MM.1S (cell line): Measurements from ENCODE around the gene SHC1.
A peak's percentile ranks its signal among the peaks of the same experiment; 100 is the strongest.

Experiments
- DNase-seq: peaks from one replicate; pipeline ENCODE4 v3.0.0-alpha.2; 2015
- H2AFZ ChIP-seq: fragments of 300-600 bp; sonication (generic); 2 replicates; pipeline ENCODE4 v1.6.0; 2016; ENCODE audit warnings: antibody characterized with exemption, low read length
- H3F3A ChIP-seq: fragments of 300-600 bp; sonication (generic); 2 replicates; pipeline ENCODE4 v1.6.1; 2016; ENCODE audit warnings: mild to moderate bottlenecking, antibody characterized with exemption, low read length, moderate library complexity, mixed read lengths; ENCODE audit not compliant: insufficient read depth
- H3K27ac ChIP-seq: fragments of 300-600 bp; sonication (generic); 2 replicates; pipeline ENCODE4 v1.5.1; 2016; ENCODE audit warnings: mild to moderate bottlenecking, low read length
- H3K27me3 ChIP-seq: fragments of 300-600 bp; sonication (generic); replicated peaks from 2 replicates; pipeline ENCODE4 v1.6.0; 2016; ENCODE audit warnings: low read length; ENCODE audit not compliant: insufficient read depth
- H3K36me3 ChIP-seq: fragments of 300-600 bp; sonication (generic); replicated peaks from 2 replicates; pipeline ENCODE4 v1.6.1; 2016; ENCODE audit warnings: mild to moderate bottlenecking, low read length, mixed read lengths; ENCODE audit not compliant: insufficient read depth
- H3K4me1 ChIP-seq: fragments of 300-600 bp; sonication (generic); 2 replicates; pipeline ENCODE4 v1.6.1; 2016; ENCODE audit warnings: low read length, mixed read lengths
- H3K4me2 ChIP-seq: fragments of 300-600 bp; sonication (generic); 2 replicates; pipeline ENCODE4 v1.6.0; 2016; ENCODE audit warnings: low read depth, low read length
- H3K4me3 ChIP-seq: fragments of 300-600 bp; sonication (generic); 2 replicates; pipeline ENCODE4 v1.5.1; 2016; ENCODE audit warnings: low read length, mixed read lengths
- H3K79me2 ChIP-seq: fragments of 300-600 bp; sonication (generic); 2 replicates; pipeline ENCODE4 v1.6.1; 2016; ENCODE audit warnings: mixed run types, low read length, mixed read lengths
- H3K9ac ChIP-seq: fragments of 300-600 bp; sonication (generic); 2 replicates; pipeline ENCODE4 v1.6.1; 2016; ENCODE audit warnings: low read length, mixed read lengths
- H3K9me2 ChIP-seq: fragments of 300-600 bp; sonication (generic); replicated peaks from 2 replicates; pipeline ENCODE4 v1.6.1; 2016; ENCODE audit warnings: mild to moderate bottlenecking, low read length, mixed read lengths; ENCODE audit not compliant: insufficient read depth
- H3K9me3 ChIP-seq: fragments of 300-600 bp; sonication (generic); replicated peaks from 2 replicates; pipeline ENCODE4 v1.6.1; 2016; ENCODE audit warnings: mild to moderate bottlenecking, low read length, mixed read lengths; ENCODE audit not compliant: insufficient read depth
- H4K20me1 ChIP-seq: fragments of 300-600 bp; sonication (generic); 2 replicates; pipeline ENCODE4 v1.6.1; 2016; ENCODE audit warnings: mild to moderate bottlenecking, low read length, moderate library complexity, mixed read lengths; ENCODE audit not compliant: insufficient read depth
- EZH2 ChIP-seq: fragments of 300-600 bp; sonication (generic); optimal IDR thresholded peaks from 2 replicates; pipeline ENCODE3; 2017; ENCODE audit warnings: low read depth, mild to moderate bottlenecking, antibody characterized with exemption, low read length, mixed read lengths
- EZH2phosphoT487 ChIP-seq: fragments of 300-600 bp; sonication (generic); IDR thresholded peaks from 2 replicates; pipeline ENCODE4 v1.6.1; 2018; ENCODE audit warnings: antibody characterized with exemption, low read length
- TF ChIP-seq, protein P1 (sequence below): fragments of 300-600 bp; sonication (generic); IDR thresholded peaks from 2 replicates; pipeline ENCODE4 v1.5.1; 2016; ENCODE audit warnings: antibody characterized with exemption, low read length, mixed read lengths

Gene SHC1

DNA sequence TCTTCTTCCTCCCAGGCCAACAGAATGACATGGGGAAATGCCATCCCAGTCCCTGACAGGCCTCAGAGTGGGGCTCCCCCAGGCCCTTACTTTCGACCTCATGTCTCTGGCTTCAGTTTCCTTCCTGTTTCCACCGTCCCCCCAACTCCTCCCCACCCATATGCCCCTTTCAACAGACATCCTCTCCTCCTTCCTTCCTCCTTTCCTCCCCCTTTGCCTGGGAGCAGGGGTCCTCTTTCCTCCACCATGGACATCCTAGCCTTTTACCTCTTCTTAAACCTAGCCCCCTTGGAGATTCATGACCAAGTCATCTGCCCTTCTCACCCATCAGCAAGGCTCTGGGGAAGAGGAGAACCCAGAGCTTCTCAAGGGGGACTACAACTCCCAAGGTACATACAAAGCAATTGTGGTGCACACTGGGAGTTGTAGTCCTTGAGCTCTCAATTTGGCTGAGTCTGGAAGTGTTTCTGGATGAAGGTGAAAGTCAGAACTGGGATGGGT, 36.1 kb upstream of the SHC1 start:
- H3K4me1 ChIP-seq: peaks cover 24% of the 10 kb centered on the region
- H3K27ac ChIP-seq: peak overlapping the region; percentile 48; the same call in 1 of the 2 replicates
- H3K4me2 ChIP-seq: no peak overlapping the region
- H3K9me2 ChIP-seq: no peaks in the 10 kb centered on the region
- peaks cover 88% of the 10 kb centered on the region for H3K79me2 ChIP-seq
- no peaks in the 10 kb centered on the region for H3K36me3 ChIP-seq
- TF ChIP-seq EZH2 (no peak), EZH2phosphoT487 (no peak)
- TF ChIP-seq, protein P1, sequence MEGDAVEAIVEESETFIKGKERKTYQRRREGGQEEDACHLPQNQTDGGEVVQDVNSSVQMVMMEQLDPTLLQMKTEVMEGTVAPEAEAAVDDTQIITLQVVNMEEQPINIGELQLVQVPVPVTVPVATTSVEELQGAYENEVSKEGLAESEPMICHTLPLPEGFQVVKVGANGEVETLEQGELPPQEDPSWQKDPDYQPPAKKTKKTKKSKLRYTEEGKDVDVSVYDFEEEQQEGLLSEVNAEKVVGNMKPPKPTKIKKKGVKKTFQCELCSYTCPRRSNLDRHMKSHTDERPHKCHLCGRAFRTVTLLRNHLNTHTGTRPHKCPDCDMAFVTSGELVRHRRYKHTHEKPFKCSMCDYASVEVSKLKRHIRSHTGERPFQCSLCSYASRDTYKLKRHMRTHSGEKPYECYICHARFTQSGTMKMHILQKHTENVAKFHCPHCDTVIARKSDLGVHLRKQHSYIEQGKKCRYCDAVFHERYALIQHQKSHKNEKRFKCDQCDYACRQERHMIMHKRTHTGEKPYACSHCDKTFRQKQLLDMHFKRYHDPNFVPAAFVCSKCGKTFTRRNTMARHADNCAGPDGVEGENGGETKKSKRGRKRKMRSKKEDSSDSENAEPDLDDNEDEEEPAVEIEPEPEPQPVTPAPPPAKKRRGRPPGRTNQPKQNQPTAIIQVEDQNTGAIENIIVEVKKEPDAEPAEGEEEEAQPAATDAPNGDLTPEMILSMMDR: no peak
- H3K27me3 ChIP-seq: no peaks in the 10 kb centered on the region
- no peak for DNase-seq
- no peaks in the 10 kb centered on the region for H3K9me3 ChIP-seq
- no peaks in the 10 kb centered on the region for H4K20me1 ChIP-seq
- no peak overlapping the region for H3K4me3 ChIP-seq
- H3K9ac ChIP-seq: no peak overlapping the region
- no peak overlapping the region for H2AFZ ChIP-seq
- H3F3A ChIP-seq: peaks cover 27% of the 10 kb centered on the region

DNA sequence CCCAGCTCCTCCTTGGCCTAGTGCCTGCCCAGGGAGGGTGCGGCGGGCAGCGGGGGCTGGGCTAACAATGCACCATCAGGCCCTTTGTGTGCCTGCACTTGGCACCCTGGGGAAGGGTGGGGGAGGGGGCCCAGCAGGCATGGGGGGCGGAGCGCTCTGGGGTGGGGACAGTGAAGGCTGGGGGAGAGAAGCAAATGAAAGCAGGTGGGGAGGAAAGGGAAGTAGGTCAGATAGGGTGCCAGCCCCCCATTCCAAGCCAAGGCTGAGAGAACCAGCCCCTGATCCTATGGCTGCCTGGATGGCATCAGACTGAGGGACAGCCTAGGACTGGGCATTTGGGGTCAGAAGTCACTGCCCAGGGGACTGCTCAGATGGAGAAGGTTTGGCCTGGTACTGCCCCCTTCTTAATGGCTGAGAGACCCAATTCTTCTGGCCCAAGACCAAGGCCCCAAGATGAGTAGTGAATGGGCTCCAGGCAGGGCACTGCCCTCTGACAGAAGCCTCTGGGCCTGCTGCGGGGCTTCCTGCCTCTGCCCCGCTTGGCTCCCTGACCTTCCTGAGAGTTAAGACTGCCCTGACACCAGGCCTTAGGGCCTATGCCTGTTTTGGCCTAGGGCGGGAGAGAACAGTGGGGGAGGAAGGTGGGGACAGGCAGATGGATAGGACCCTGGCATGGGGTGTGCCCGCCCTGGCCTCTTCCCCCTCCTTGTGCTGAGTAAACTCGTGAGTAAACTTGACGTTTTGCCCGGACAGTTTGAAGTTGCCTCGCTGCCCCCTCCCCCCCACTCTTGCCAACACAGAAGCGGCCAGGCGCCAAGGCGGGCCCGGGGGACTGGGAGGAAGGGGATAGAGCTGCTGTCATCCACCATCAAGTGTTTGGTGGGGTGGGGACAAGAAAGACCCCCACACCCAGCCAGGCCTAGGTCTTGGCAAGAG, 34.8 kb upstream of the SHC1 start:
- Histone ChIP-seq H4K20me1 (no peaks in the 10 kb centered on the region), H3K4me3 (no peak overlapping the region), H3K9me3 (no peaks in the 10 kb centered on the region), H3K36me3 (no peaks in the 10 kb centered on the region), H3K4me2 (peak overlapping the region; percentile 81; the same call in 1 of the 2 replicates), H3K4me1 (peaks cover 24% of the 10 kb centered on the region), H3K27me3 (no peaks in the 10 kb centered on the region), H3K9me2 (no peaks in the 10 kb centered on the region), H3F3A (peaks cover 39% of the 10 kb centered on the region), H3K9ac (no peak overlapping the region), H2AFZ (no peak overlapping the region), H3K79me2 (peaks cover 76% of the 10 kb centered on the region), H3K27ac (peak overlapping the region; percentile 48; the same call in 1 of the 2 replicates)
- DNase-seq: no peak
- TF ChIP-seq EZH2phosphoT487: no peak
- TF ChIP-seq EZH2: no peak

DNA sequence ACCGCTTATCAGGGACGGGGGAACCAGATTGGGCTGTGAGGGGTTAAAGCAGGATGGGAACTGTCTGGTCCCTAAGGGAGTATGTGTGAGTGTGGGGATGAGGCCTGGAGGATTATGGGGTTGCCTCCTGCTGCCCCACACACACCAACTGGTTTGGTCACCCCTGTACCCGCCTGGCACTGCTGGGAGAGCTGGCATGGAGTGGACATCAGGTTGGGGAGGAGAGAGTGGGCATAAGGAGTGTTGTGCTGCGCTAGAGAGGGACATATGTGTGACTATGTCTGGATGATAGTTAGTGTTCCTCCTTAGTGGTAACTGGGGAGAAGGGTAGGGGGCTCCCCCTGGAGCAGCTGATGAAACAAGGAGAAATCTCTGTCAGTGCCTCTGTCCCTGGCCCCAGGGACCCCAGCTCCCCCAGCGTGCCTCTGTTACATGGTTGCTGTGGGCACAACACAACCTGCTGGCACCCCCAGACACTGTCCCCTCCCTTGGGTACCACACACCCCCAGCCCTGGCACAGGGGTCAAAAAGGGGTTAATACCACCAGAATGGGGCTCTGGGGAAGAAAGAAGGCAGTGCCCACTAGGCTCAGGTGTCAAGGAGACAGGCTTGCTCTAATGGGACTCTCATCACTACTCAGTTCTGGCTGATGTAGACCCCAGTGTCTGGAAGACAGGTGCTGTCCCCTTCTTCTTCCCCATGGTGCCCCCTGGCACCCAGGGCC, 34.0 kb upstream of the SHC1 start:
- Histone ChIP-seq H2AFZ (no peak overlapping the region), H3K4me2 (peak overlapping the region; percentile 81), H3K9me3 (no peaks in the 10 kb centered on the region), H3K27ac (peak overlapping the region; percentile 32; the same call in 1 of the 2 replicates), H3K9ac (peak overlapping the region; percentile 91; the same call in 1 of the 2 replicates), H3K4me3 (peak overlapping the region; percentile 99), H3F3A (peaks cover 47% of the 10 kb centered on the region), H3K9me2 (no peaks in the 10 kb centered on the region), H3K36me3 (no peaks in the 10 kb centered on the region), H4K20me1 (no peaks in the 10 kb centered on the region), H3K27me3 (no peaks in the 10 kb centered on the region), H3K4me1 (peaks cover 24% of the 10 kb centered on the region), H3K79me2 (peaks cover 68% of the 10 kb centered on the region)
- DNase-seq: no peak
- no peak for TF ChIP-seq EZH2phosphoT487
- TF ChIP-seq, protein P1: no peak
- TF ChIP-seq EZH2: no peak
